Measurements from ENCODE around the gene NEDD4.

The NEDD4 gene

GRCh38 chr15:56001471-56002078 is 8.2 kb upstream of the NEDD4 start:
- no peaks in the 10 kb centered on the region for H3K9me3 ChIP-seq (ENCODE audit: control insufficient read depth, low read length)
- no peaks in the 10 kb centered on the region for H3K27me3 ChIP-seq (ENCODE audit: control insufficient read depth, insufficient read depth, low read length)
- no peak overlapping the region for H3K4me3 ChIP-seq (ENCODE audit: low read length)
- no peak overlapping the region for H3K9ac ChIP-seq (ENCODE audit: low read length)
- no peaks in the 10 kb centered on the region for H3K4me1 ChIP-seq (ENCODE audit: control insufficient read depth, insufficient read depth, low read length)
- H3K36me3 ChIP-seq (ENCODE audit: control insufficient read depth, insufficient read depth, low read length), result no peaks in the 10 kb centered on the region

GRCh38 chr15:55999658-56000057 is 6.2 kb upstream of the NEDD4 start:
- Histone ChIP-seq H3K4me1 (ENCODE audit: control insufficient read depth, insufficient read depth, low read length) (no peaks in the 10 kb centered on the region), H3K4me3 (ENCODE audit: low read length) (no peak overlapping the region), H3K27me3 (ENCODE audit: control insufficient read depth, insufficient read depth, low read length) (no peaks in the 10 kb centered on the region)

DNA sequence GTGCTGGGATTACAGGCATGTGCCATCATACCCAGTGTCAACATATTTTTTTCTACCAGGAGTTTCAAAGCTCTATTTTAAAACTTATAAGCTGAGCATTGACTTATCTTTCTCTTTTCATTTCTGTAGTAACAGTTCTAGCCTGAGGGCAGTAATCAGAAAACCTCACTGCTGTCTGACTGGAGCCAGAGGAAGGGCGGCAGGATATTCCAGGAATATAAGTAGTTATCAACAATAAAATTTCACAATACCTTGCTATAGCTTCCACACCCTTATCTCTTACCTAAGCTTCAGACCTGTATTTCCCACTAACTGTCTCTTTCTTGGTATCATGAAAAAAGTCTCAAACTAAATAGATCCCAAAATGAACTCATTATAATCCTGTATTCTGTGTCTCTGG is 5.1 kb upstream of the NEDD4 start:
- Histone ChIP-seq H3K9ac (ENCODE audit: low read length) (no peak overlapping the region), H3K36me3 (ENCODE audit: control insufficient read depth, insufficient read depth, low read length) (no peaks in the 10 kb centered on the region), H3K9me3 (ENCODE audit: control insufficient read depth, low read length) (no peaks in the 10 kb centered on the region), H3K4me3 (ENCODE audit: low read length) (no peak overlapping the region), H3K4me1 (ENCODE audit: control insufficient read depth, insufficient read depth, low read length) (no peaks in the 10 kb centered on the region), H3K27me3 (ENCODE audit: control insufficient read depth, insufficient read depth, low read length) (no peaks in the 10 kb centered on the region)

More at GRCh38 chr15:55999658-56000057, 6.2 kb upstream of the NEDD4 start:
- no peaks in the 10 kb centered on the region for H3K9me3 ChIP-seq (ENCODE audit: control insufficient read depth, low read length)
- H3K9ac ChIP-seq (ENCODE audit: low read length), result no peak overlapping the region
- H3K36me3 ChIP-seq (ENCODE audit: control insufficient read depth, insufficient read depth, low read length), result no peaks in the 10 kb centered on the region

GRCh38 chr15:55993804-55994560 is 570 bp upstream of the NEDD4 start:
- peak overlapping the region; percentile 80 for H3K9ac ChIP-seq (ENCODE audit: low read length)
- H3K4me1 ChIP-seq (ENCODE audit: control insufficient read depth, insufficient read depth, low read length), result no peaks in the 10 kb centered on the region
- no peaks in the 10 kb centered on the region for H3K9me3 ChIP-seq (ENCODE audit: control insufficient read depth, low read length)
- no peak overlapping the region for H3K4me3 ChIP-seq (ENCODE audit: low read length)
- no peaks in the 10 kb centered on the region for H3K36me3 ChIP-seq (ENCODE audit: control insufficient read depth, insufficient read depth, low read length)
- H3K27me3 ChIP-seq (ENCODE audit: control insufficient read depth, insufficient read depth, low read length), result no peaks in the 10 kb centered on the region

- H3K27me3 ChIP-seq (ENCODE audit: control insufficient read depth, insufficient read depth, low read length), result no peaks in the 10 kb centered on the region
- no peaks in the 10 kb centered on the region for H3K9me3 ChIP-seq (ENCODE audit: control insufficient read depth, low read length)
- peak overlapping the region; percentile 69 for H3K9ac ChIP-seq (ENCODE audit: low read length)
- no peaks in the 10 kb centered on the region for H3K36me3 ChIP-seq (ENCODE audit: control insufficient read depth, insufficient read depth, low read length)
- H3K4me3 ChIP-seq (ENCODE audit: low read length), result peak overlapping the region; percentile 33
- no peaks in the 10 kb centered on the region for H3K4me1 ChIP-seq (ENCODE audit: control insufficient read depth, insufficient read depth, low read length)
These were observed 672 bp downstream of the NEDD4 start for GRCh38 chr15:55992769-55993110.

- H3K9ac ChIP-seq (ENCODE audit: low read length), result peak overlapping the region; percentile 69
- H3K4me3 ChIP-seq (ENCODE audit: low read length), result no peak overlapping the region
- H3K27me3 ChIP-seq (ENCODE audit: control insufficient read depth, insufficient read depth, low read length), result no peaks in the 10 kb centered on the region
- no peaks in the 10 kb centered on the region for H3K9me3 ChIP-seq (ENCODE audit: control insufficient read depth, low read length)
- H3K4me1 ChIP-seq (ENCODE audit: control insufficient read depth, insufficient read depth, low read length), result no peaks in the 10 kb centered on the region
- no peaks in the 10 kb centered on the region for H3K36me3 ChIP-seq (ENCODE audit: control insufficient read depth, insufficient read depth, low read length)
These were observed 1.3 kb downstream of the NEDD4 start for GRCh38 chr15:55991802-55992768.

DNA sequence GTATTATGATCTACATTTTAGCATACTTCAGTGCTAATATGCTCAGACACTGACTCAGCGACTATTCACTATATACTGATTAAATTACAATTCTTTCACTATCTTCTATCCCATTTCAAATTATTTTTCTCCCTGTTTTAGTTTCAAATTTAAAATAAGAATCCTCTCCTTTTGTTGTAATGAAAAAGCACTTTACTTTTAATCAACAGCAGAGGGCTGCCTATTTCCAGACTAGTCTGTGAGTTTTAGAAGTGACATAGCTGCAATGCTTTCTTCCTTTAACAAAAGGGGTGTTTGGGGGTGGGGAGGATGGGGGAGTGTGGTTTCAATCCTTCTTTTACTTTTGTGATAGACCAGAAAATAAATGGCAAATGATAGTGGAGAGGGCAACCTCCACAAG is 2.4 kb downstream of the NEDD4 start:
- no peak overlapping the region for H3K4me3 ChIP-seq (ENCODE audit: low read length)
- H3K36me3 ChIP-seq (ENCODE audit: control insufficient read depth, insufficient read depth, low read length), result no peaks in the 10 kb centered on the region
- no peak overlapping the region for H3K9ac ChIP-seq (ENCODE audit: low read length)
- no peaks in the 10 kb centered on the region for H3K4me1 ChIP-seq (ENCODE audit: control insufficient read depth, insufficient read depth, low read length)
- H3K9me3 ChIP-seq (ENCODE audit: control insufficient read depth, low read length), result no peaks in the 10 kb centered on the region
- H3K27me3 ChIP-seq (ENCODE audit: control insufficient read depth, insufficient read depth, low read length), result no peaks in the 10 kb centered on the region

DNA sequence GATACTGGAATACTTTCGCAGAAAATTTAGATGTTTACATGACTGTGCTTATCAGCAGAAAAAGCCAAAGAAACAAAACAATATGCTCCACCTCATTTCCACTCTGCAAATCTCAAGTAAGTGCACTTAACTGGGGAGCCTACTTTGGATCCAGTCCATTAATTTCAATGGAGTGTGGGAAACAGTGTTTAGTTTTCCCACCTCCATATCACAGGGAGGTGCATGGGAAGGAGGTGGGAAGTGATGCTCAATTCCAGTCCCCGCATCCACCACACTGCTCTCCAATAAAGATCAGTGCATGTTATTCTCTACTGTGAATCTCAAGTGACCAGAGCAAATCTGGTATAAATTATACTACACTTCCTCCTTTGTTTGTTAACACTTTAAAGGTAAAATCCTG is 2.9 kb downstream of the NEDD4 start:
- Histone ChIP-seq H3K4me1 (ENCODE audit: control insufficient read depth, insufficient read depth, low read length) (no peaks in the 10 kb centered on the region), H3K9me3 (ENCODE audit: control insufficient read depth, low read length) (no peaks in the 10 kb centered on the region), H3K9ac (ENCODE audit: low read length) (no peak overlapping the region), H3K27me3 (ENCODE audit: control insufficient read depth, insufficient read depth, low read length) (no peaks in the 10 kb centered on the region), H3K36me3 (ENCODE audit: control insufficient read depth, insufficient read depth, low read length) (no peaks in the 10 kb centered on the region), H3K4me3 (ENCODE audit: low read length) (no peak overlapping the region)

GRCh38 chr15:55989383-55989782 is 4.0 kb downstream of the NEDD4 start:
- Histone ChIP-seq H3K36me3 (ENCODE audit: control insufficient read depth, insufficient read depth, low read length) (no peaks in the 10 kb centered on the region), H3K9me3 (ENCODE audit: control insufficient read depth, low read length) (no peaks in the 10 kb centered on the region), H3K9ac (ENCODE audit: low read length) (no peak overlapping the region), H3K27me3 (ENCODE audit: control insufficient read depth, insufficient read depth, low read length) (no peaks in the 10 kb centered on the region), H3K4me3 (ENCODE audit: low read length) (no peak overlapping the region), H3K4me1 (ENCODE audit: control insufficient read depth, insufficient read depth, low read length) (no peaks in the 10 kb centered on the region)

- no peaks in the 10 kb centered on the region for H3K27me3 ChIP-seq (ENCODE audit: control insufficient read depth, insufficient read depth, low read length)
- H3K9me3 ChIP-seq (ENCODE audit: control insufficient read depth, low read length), result no peaks in the 10 kb centered on the region
- H3K4me1 ChIP-seq (ENCODE audit: control insufficient read depth, insufficient read depth, low read length), result no peaks in the 10 kb centered on the region
- H3K9ac ChIP-seq (ENCODE audit: low read length), result no peak overlapping the region
- no peaks in the 10 kb centered on the region for H3K36me3 ChIP-seq (ENCODE audit: control insufficient read depth, insufficient read depth, low read length)
- H3K4me3 ChIP-seq (ENCODE audit: low read length), result no peak overlapping the region
These were observed 11.7 kb downstream of the NEDD4 start for GRCh38 chr15:55981582-55982249.

- Histone ChIP-seq H3K9ac (ENCODE audit: low read length) (no peak overlapping the region), H3K4me1 (ENCODE audit: control insufficient read depth, insufficient read depth, low read length) (no peaks in the 10 kb centered on the region), H3K4me3 (ENCODE audit: low read length) (no peak overlapping the region), H3K9me3 (ENCODE audit: control insufficient read depth, low read length) (no peaks in the 10 kb centered on the region), H3K27me3 (ENCODE audit: control insufficient read depth, insufficient read depth, low read length) (no peaks in the 10 kb centered on the region), H3K36me3 (ENCODE audit: control insufficient read depth, insufficient read depth, low read length) (no peaks in the 10 kb centered on the region)
These were observed 12.9 kb downstream of the NEDD4 start for GRCh38 chr15:55980511-55980910.
